ENCODE results near the gene CDH4.

DNA sequence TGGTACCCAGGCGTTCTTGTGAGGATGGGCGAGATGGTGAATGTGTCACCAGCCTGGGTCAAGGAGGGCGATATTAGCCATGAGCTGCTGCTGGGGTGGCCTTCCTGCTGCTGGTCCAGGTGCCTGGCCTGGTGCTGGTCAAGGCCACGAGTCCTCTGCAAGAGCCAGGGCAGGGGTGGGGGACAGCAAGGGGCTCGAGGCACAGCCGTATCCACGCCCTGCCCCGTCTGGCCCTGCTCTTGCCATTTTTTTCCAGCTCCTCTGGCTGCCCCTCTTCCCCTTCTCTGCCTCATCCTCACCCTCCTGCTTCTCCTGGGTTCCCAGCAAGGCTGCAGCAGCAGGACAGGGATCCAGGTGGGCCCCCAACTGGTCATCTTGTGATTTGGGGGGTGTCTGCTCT is 51.2 kb downstream of the CDH4 start:
- TF ChIP-seq, protein P1, sequence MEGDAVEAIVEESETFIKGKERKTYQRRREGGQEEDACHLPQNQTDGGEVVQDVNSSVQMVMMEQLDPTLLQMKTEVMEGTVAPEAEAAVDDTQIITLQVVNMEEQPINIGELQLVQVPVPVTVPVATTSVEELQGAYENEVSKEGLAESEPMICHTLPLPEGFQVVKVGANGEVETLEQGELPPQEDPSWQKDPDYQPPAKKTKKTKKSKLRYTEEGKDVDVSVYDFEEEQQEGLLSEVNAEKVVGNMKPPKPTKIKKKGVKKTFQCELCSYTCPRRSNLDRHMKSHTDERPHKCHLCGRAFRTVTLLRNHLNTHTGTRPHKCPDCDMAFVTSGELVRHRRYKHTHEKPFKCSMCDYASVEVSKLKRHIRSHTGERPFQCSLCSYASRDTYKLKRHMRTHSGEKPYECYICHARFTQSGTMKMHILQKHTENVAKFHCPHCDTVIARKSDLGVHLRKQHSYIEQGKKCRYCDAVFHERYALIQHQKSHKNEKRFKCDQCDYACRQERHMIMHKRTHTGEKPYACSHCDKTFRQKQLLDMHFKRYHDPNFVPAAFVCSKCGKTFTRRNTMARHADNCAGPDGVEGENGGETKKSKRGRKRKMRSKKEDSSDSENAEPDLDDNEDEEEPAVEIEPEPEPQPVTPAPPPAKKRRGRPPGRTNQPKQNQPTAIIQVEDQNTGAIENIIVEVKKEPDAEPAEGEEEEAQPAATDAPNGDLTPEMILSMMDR (tag by site-specific recombination; IDR thresholded peaks at IDR 0.05): no peak
- TF ChIP-seq ZFP3 (tag by site-specific recombination; IDR thresholded peaks at IDR 0.05; ENCODE audit: low read depth) (no peak), ZNF121 (tag by site-specific recombination; IDR thresholded peaks at IDR 0.05) (no peak), KLF8 (tag by site-specific recombination; IDR thresholded peaks at IDR 0.05) (no peak)
